HG02763 (cell line): ENCODE measurements around the gene IFNA17.
"Not testable (repeated sequence)": the region's sequence is repeated elsewhere in the genome, so short reads cannot be mapped to it uniquely, and the experiment has no call there.

ENCODE experiments used
- ATAC-seq: cut with Tn5 transposase; IDR thresholded peaks from one replicate; pipeline ENCODE4 v1.9.1; 2021; ENCODE audit warnings: mild to moderate bottlenecking, moderate library complexity; ENCODE audit not compliant: unreplicated experiment

Gene IFNA17

GRCh38 chr9:21228122-21228521 is at the start of gene IFNA17:
IFNA17 (minus strand) TSS chr9:21228222; CDS start chr9:21228173, 49 bp downstream.
- no peak for ATAC-seq

DNA sequence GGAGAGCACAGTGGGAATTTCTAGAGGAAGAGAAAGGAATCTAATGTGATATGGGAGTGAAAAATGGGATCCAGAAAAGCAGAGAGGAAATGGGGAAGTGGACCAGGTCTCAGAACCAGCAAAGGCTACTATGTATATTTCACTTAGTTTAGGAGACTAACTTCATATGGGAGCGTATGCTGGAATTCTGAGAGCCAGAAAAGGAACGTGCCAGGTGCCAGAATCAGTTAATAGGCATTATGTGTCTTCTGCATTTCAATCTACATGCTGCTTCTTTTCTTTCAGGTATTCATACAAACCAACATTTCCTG is 40.3 kb upstream of the IFNA17 start:
- no peak for ATAC-seq

GRCh38 chr9:21267485-21268346 is 39.7 kb upstream of the IFNA17 start:
- ATAC-seq, result peak; percentile 51

- no peak for ATAC-seq
These were observed 38.9 kb upstream of the IFNA17 start for GRCh38 chr9:21266733-21267484.

GRCh38 chr9:21265421-21266189 is 37.6 kb upstream of the IFNA17 start:
- peak; percentile 45 for ATAC-seq

DNA sequence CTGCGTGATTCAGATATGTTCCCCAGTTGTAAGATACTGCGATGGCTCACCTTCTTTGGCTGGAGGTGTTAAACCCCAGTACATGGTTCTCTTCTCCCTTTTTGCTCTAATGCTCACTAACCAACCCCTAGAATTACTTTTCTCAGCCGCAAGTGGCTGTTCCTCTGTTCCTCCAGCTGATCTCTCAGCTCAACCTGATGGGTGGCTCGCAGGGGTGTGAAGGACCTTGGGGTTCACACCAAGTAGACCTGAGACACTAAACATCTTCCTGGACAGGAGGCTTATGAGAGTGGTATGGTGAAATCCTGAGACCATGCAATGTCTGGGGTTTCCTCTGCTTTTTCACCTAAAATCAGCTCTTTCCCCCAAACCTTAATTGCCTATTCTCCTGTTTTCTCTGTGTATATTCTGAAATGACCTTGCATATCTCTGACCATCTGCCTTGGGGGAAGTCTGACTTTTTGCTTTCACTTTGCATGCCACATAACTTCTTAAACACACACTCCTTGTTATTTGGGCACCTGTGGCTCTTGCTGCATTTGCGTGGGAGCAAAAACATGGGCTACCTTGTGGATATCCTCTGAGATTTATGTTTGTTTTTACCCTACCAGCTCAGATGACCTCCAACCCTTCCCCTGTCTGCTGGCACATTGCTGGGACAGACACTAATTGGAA is 27.7 kb upstream of the IFNA17 start:
- no peak for ATAC-seq

GRCh38 chr9:21252721-21253547 is 24.9 kb upstream of the IFNA17 start:
- ATAC-seq, result peak; percentile 57

DNA sequence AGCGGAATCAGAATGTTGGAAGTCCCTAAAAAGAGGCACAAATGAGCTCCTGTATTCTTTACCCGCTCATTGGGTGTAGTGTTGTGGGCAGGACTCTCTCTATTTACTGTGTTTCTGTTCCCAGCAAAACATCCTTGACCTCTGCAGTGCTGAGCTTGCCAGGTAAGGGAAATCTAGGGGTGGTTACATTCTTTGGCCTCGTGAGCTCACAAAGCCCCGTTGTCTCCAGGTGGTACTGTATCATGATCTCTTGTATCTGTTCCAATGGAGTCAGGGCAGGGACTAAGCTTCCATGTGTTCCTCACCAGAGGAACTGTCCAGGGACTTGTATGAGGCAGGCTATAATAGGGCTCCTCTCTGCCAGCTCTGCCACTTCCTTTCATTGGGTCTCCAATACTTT is 23.6 kb upstream of the IFNA17 start:
- ATAC-seq, result no peak

DNA sequence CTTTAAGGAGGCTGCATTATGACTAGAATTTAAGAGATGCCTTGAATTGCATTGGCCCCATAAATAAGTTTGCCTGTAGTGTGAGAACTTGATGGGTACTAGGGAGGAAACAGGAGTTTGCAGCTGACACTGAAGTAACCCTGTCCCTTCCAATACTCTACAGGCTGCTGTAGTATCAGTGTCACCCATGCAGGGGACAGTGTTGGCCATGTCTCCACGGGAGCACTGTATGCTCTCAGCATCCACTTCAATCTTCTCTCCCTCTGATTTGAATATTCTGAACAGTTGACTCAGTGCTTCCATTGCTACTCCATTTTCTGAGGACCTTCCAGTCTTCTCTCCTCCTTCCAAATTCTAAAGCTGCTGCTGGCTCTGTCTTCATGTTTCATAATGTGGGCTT is 23.2 kb upstream of the IFNA17 start:
- no peak for ATAC-seq

- no peak for ATAC-seq
These were observed 16.8 kb upstream of the IFNA17 start for GRCh38 chr9:21244836-21245235.

DNA sequence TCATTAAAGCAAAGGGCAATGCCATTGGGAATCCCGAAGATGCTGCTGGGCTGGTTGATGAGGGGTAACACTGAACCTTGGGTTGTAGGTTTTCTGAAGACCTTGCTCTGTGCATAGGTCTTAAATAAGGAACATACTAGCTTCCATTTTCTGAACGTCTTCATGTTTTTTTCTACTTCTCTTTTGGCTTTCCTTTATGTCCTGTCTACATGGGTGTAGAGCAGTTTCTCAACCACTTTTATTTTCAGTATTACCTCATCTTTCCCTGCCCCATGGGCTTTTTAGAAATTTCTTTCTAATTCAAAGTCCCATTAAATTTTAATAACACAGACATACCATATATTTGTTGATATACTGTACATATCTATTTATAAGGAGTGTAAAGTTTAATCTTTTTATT is 11.9 kb upstream of the IFNA17 start, which contains the start of gene IFNA14:
TSS of gene IFNA14 (minus strand) at position 95 of the 400 bp plus-strand sequence. CDS start at position 25, 70 bp downstream.
- ATAC-seq, result no peak

DNA sequence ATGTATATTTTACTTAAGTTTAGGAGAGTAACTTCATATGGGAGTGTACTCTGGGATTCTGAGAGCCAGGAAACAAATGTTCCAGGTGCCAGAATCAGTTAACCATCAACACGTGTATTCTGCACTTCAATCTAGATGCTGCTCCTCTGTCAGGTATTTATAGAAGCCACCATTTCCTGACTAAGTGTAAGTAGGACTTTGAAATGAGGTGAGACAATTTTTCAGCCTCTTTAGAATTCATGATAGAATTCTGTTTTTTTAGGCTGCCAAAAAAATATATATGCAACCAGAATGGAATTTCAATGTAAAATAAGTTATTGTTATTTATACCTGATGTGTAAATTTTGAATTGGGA is 8.3 kb upstream of the IFNA17 start:
- ATAC-seq, result not testable (repeated sequence)

- peak; percentile 75 for ATAC-seq
These were observed 7.7 kb upstream of the IFNA17 start for GRCh38 chr9:21235468-21236359.

GRCh38 chr9:21234153-21234687 is 6.2 kb upstream of the IFNA17 start:
- ATAC-seq, result no peak

GRCh38 chr9:21233258-21233657 is 5.2 kb upstream of the IFNA17 start:
- ATAC-seq, result no peak

DNA sequence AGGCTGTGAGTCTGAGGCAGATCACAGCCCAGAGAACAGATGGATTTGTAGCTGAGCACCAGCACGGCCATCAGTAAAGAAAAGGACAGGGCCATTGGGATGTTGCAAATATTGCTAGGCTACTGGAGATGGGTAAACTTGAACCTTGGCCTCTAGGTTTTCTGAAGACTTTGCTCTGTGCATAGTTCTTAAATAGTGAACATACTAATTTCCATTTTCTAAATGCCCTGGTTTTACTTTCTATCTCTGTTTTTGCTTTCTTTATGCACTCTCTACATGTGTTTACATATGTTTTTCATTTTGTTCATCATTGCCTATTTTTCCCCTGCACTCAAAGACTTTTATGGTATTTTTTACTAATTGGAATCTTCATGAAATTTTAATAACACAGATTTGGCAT is 10.8 kb downstream of the IFNA17 start, which contains the start of gene IFNA16:
TSS of gene IFNA16 (minus strand) at position 101 of the 400 bp plus-strand sequence. CDS start at position 95, 6 bp downstream.
- ATAC-seq, result not testable (repeated sequence)

- peak; percentile 59 for ATAC-seq
These were observed 14.4 kb downstream of the IFNA17 start for GRCh38 chr9:21213411-21214326.
